ENCODE data around the gene NUDT21. TPM values are rescaled to one million over a fixed set of nuclear protein-coding genes. Genes with fewer than 3 reads are reported as not detected.

NUDT21 gene
- total RNA-seq, 3 donors from 2014 or later (not counting 1 experiment from before 2014, with no cell fraction given) = 78.1 to 108 (median 90.0) TPM

DNA sequence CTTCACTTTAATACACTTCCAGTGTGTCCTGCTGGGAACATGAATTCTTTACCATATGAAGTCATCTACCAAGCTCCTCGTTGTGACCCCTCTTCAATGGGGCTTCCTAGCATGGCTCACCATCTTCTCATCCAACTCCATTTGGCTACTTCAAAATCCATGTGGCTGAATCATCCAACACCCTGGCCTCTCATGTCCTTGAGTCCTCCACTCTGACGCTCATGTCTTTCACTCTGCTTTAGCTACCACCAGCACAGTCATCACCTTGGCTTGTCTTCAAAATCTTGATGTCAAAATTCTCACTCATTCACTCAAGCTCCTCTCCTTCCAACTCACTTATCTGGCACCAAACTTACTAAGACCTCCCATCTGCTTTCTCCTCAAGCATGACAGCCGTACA lies 61.6 kb downstream of the NUDT21 start:
- Mint-ChIP-seq H3K27ac (no peak overlapping the region), H3K4me3 (no peak overlapping the region), H3K36me3 (peaks cover 19% of the 10 kb centered on the region), H3K4me1 (peaks cover 5 to 12% of the 10 kb centered on the region in 2 donors), H3K9me3 (no peaks in the 10 kb centered on the region), H3K27me3 (ENCODE audit: low read depth in 2 of 2) (no peaks in the 10 kb centered on the region)
- Histone ChIP-seq H3K27me3 (ENCODE audit: control insufficient read depth, insufficient read depth, low read length) (no peaks in the 10 kb centered on the region), H3K36me3 (ENCODE audit: control insufficient read depth, insufficient read depth, low read length) (peaks cover 45% of the 10 kb centered on the region), H3K4me3 (ENCODE audit: low read length) (no peak overlapping the region), H3K27ac (ENCODE audit: low read length) (no peak overlapping the region), H3K4me1 (ENCODE audit: control insufficient read depth, insufficient read depth, low read length) (no peaks in the 10 kb centered on the region), H3K9me3 (ENCODE audit: control insufficient read depth, insufficient read depth, low read length) (no peaks in the 10 kb centered on the region)
- ATAC-seq = no peak
- no peak for DNase-seq
- TF ChIP-seq, protein P1, sequence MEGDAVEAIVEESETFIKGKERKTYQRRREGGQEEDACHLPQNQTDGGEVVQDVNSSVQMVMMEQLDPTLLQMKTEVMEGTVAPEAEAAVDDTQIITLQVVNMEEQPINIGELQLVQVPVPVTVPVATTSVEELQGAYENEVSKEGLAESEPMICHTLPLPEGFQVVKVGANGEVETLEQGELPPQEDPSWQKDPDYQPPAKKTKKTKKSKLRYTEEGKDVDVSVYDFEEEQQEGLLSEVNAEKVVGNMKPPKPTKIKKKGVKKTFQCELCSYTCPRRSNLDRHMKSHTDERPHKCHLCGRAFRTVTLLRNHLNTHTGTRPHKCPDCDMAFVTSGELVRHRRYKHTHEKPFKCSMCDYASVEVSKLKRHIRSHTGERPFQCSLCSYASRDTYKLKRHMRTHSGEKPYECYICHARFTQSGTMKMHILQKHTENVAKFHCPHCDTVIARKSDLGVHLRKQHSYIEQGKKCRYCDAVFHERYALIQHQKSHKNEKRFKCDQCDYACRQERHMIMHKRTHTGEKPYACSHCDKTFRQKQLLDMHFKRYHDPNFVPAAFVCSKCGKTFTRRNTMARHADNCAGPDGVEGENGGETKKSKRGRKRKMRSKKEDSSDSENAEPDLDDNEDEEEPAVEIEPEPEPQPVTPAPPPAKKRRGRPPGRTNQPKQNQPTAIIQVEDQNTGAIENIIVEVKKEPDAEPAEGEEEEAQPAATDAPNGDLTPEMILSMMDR (IDR thresholded peaks at IDR 0.05) = no peak
- 97% methylated on average over 3 of the region's 3 CpGs for WGBS (ENCODE audit: insufficient coverage)
- intact Hi-C loops (cut with micrococcal nuclease) = no loop called here

DNA sequence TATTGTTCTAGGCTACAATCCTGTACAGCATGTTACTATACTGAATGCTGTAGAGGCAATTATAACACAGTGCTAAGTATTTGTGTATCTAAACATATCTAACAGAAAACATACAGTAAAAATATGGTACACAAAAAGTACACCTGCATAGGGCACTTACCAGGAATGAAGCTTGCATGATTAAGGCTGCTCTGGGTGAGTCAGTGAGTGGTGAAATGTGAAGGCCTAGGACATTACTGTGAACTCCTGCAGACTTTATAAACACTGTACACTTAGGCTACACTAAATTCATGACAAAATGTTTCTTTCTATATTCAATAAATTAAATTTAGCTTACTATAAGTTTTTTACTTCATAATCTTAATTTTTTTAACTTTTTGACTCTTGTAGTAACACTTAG lies 62.9 kb downstream of the NUDT21 start:
- H3K27ac Mint-ChIP-seq = no peak overlapping the region
- H3K4me1 Mint-ChIP-seq = peaks cover 0 to 12% of the 10 kb centered on the region in 2 donors
- TF ChIP-seq, protein P1 (IDR thresholded peaks at IDR 0.05) = no peak
- H3K9me3 ChIP-seq (ENCODE audit: control insufficient read depth, insufficient read depth, low read length) = no peaks in the 10 kb centered on the region
- intact Hi-C loops (cut with micrococcal nuclease) = no loop called here
- H3K4me3 Mint-ChIP-seq = no peak overlapping the region
- H3K9me3 Mint-ChIP-seq = no peaks in the 10 kb centered on the region
- no peak overlapping the region for H3K27ac ChIP-seq (ENCODE audit: low read length)
- H3K27me3 Mint-ChIP-seq (ENCODE audit: low read depth in 2 of 2) = no peaks in the 10 kb centered on the region
- no peak for ATAC-seq
- DNase-seq = no peak
- H3K36me3 Mint-ChIP-seq = peaks cover 26% of the 10 kb centered on the region
- no peak overlapping the region for H3K4me3 ChIP-seq (ENCODE audit: low read length)
- H3K36me3 ChIP-seq (ENCODE audit: control insufficient read depth, insufficient read depth, low read length) = peaks cover 58% of the 10 kb centered on the region
- no peaks in the 10 kb centered on the region for H3K27me3 ChIP-seq (ENCODE audit: control insufficient read depth, insufficient read depth, low read length)
- H3K4me1 ChIP-seq (ENCODE audit: control insufficient read depth, insufficient read depth, low read length) = no peaks in the 10 kb centered on the region

DNA sequence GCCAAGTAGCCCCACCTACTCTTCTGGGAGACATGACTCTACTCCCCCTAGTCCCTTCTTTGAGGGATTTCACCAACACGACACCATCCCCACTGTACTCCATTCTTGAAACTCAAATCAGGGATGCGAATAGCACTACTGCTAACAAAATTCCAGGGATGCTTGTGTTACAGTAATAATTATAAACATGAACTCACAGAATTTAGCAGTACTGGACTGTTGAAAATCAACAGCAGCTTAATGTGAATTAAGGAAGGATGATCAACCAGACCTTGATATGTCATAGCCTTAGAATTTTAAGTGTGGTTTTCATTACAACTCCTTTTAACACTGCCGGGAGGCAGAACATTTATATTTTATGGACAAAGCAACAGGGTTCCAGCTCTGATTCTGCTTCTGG lies 63.7 kb downstream of the NUDT21 start:
- DNase-seq = no peak
- peaks cover 0 to 13% of the 10 kb centered on the region in 2 donors for H3K4me1 Mint-ChIP-seq
- H3K9me3 Mint-ChIP-seq = no peaks in the 10 kb centered on the region
- intact Hi-C loops (cut with micrococcal nuclease) = no loop called here
- ATAC-seq = no peak
- Histone ChIP-seq H3K27me3 (ENCODE audit: control insufficient read depth, insufficient read depth, low read length) (no peaks in the 10 kb centered on the region), H3K4me3 (ENCODE audit: low read length) (no peak overlapping the region), H3K4me1 (ENCODE audit: control insufficient read depth, insufficient read depth, low read length) (no peaks in the 10 kb centered on the region), H3K36me3 (ENCODE audit: control insufficient read depth, insufficient read depth, low read length) (peaks cover 60% of the 10 kb centered on the region), H3K27ac (ENCODE audit: low read length) (no peak overlapping the region), H3K9me3 (ENCODE audit: control insufficient read depth, insufficient read depth, low read length) (no peaks in the 10 kb centered on the region)
- H3K27ac Mint-ChIP-seq = no peak overlapping the region
- H3K4me3 Mint-ChIP-seq = no peak overlapping the region
- TF ChIP-seq, protein P1 (IDR thresholded peaks at IDR 0.05) = no peak
- 100% methylated on average over 3 of the region's 3 CpGs for WGBS (ENCODE audit: insufficient coverage)
- H3K36me3 Mint-ChIP-seq = peaks cover 30% of the 10 kb centered on the region
- H3K27me3 Mint-ChIP-seq (ENCODE audit: low read depth in 2 of 2) = no peaks in the 10 kb centered on the region

DNA sequence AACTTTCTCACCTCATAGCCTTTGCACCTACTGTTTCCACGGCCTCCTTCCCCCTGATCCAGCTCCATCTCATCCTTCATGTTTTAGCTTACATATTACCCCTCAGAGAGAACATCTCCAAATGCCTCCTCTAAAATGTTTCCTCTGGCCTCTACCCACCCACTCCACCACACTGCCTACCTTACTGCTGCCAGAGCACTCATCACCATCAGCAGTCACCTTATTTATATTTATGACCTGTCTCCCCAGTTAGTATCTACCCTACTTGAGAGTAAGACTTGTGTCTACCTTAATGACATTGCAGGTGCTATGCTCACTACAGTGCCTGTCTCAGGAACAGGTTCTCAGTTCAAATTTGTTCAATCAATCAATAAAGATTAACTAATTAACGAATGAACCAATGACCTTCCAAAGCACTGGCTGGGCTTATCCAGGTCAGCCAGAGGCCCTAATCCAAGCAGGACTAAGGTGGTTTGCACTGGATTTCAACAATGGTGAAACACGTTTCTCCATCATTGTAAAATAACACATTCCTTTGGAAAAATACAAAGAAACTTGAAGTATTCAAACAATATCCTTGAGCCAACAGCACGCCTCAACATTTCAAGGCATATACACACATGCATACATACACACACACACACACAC lies 66.9 kb downstream of the NUDT21 start:
- Histone ChIP-seq H3K27me3 (ENCODE audit: control insufficient read depth, insufficient read depth, low read length) (no peaks in the 10 kb centered on the region), H3K36me3 (ENCODE audit: control insufficient read depth, insufficient read depth, low read length) (peaks cover 52% of the 10 kb centered on the region), H3K4me3 (ENCODE audit: low read length) (no peak overlapping the region), H3K27ac (ENCODE audit: low read length) (no peak overlapping the region), H3K9me3 (ENCODE audit: control insufficient read depth, insufficient read depth, low read length) (peaks cover 16% of the 10 kb centered on the region), H3K4me1 (ENCODE audit: control insufficient read depth, insufficient read depth, low read length) (no peaks in the 10 kb centered on the region)
- Mint-ChIP-seq H3K27ac (no peak overlapping the region), H3K36me3 (peaks cover 41% of the 10 kb centered on the region), H3K27me3 (ENCODE audit: low read depth in 2 of 2) (no peaks in the 10 kb centered on the region), H3K4me3 (no peak overlapping the region), H3K9me3 (peaks cover 0 to 3% of the 10 kb centered on the region in 2 donors), H3K4me1 (peaks cover under 1 to 6% of the 10 kb centered on the region in 2 donors)
- TF ChIP-seq, protein P1 (IDR thresholded peaks at IDR 0.05) = no peak
- intact Hi-C loops (cut with micrococcal nuclease) = no loop called here
- DNase-seq (no peak), ATAC-seq (no peak)
- 96% methylated on average over 3 of the region's 4 CpGs for WGBS (ENCODE audit: insufficient coverage)

Measured in natural killer cell (primary cell).